ENCODE results near the gene GATAD2A. TPM values are rescaled to one million over a fixed set of nuclear protein-coding genes. Genes with fewer than 3 reads are reported as not detected.

The GATAD2A gene
- total RNA-seq, 1 experiment from 2014 or later = 189 TPM

- no peak overlapping the region for H4K5ac ChIP-seq (ENCODE audit: insufficient read length, low read depth, low read length)
- H3K27me3 Mint-ChIP-seq (ENCODE audit: low read depth) = no peaks in the 10 kb centered on the region
- H2AK5ac ChIP-seq (ENCODE audit: insufficient read length, low read length) = no peak overlapping the region
- no peak overlapping the region for H3K4me2 ChIP-seq (ENCODE audit: insufficient read depth, insufficient read length, low read length)
- H3K79me1 ChIP-seq (ENCODE audit: insufficient read depth, low read depth, low read length, poor library complexity, severe bottlenecking) = peaks cover 9% of the 10 kb centered on the region
- no peaks in the 10 kb centered on the region for H4K20me1 ChIP-seq (ENCODE audit: control insufficient read depth, insufficient read depth, insufficient read length)
- no peaks in the 10 kb centered on the region for H3K23me2 ChIP-seq (ENCODE audit: insufficient read length, low read depth, low read length, poor library complexity, severe bottlenecking)
- no peak overlapping the region for H3T11ph ChIP-seq (ENCODE audit: low read length)
- no peak for TF ChIP-seq CTCF (conservative IDR thresholded peaks at IDR 0.05)
- H3K27ac ChIP-seq (ENCODE audit: insufficient read length, low read depth, low read length) = no peak overlapping the region
- no peak overlapping the region for H3K14ac ChIP-seq (ENCODE audit: insufficient read depth, low read length)
- DNase-seq = no peak
- no peak overlapping the region for H3K23ac ChIP-seq (ENCODE audit: insufficient read length, low read depth, low read length)
- no peak overlapping the region for H3K18ac ChIP-seq (ENCODE audit: insufficient read length, low read depth, low read length)
- H2BK5ac ChIP-seq (ENCODE audit: insufficient read length, low read length) = no peak overlapping the region
- peak overlapping the region in 1 of 3 experiments; percentile 67; a peak in 3 of 7 replicates for H3K27ac Mint-ChIP-seq
- no peak overlapping the region for H2BK120ac ChIP-seq (ENCODE audit: low read depth, low read length, poor library complexity, severe bottlenecking)
- no peak overlapping the region for H3K4me3 Mint-ChIP-seq
- peaks cover 61% of the 10 kb centered on the region; the same call in 1 of the 2 replicates for H3K79me2 ChIP-seq (ENCODE audit: insufficient read depth, low read length)
- H2BK12ac ChIP-seq (ENCODE audit: insufficient read length, low read depth, low read length) = no peak overlapping the region
- H3K36me3 Mint-ChIP-seq (ENCODE audit: insufficient read depth in 1 of 3, low read depth in 3 of 3) = peaks cover 0 to 7% (median 0%) of the 10 kb centered on the region in 3 experiments; a peak in 3 of 7 replicates
- H2BK20ac ChIP-seq (ENCODE audit: low read depth, low read length, poor library complexity, severe bottlenecking) = no peak overlapping the region
- no peak overlapping the region for H2AFZ ChIP-seq (ENCODE audit: low read length)
- no peaks in the 10 kb centered on the region for H3K27me3 ChIP-seq (ENCODE audit: insufficient read depth, low read length)
- no peak overlapping the region for H3K9ac ChIP-seq (ENCODE audit: extremely low read depth, insufficient read length, low read length)
- no peak overlapping the region for H4K8ac ChIP-seq (replicated peaks; ENCODE audit: insufficient read length, low read depth, low read length)
- H4K91ac ChIP-seq (ENCODE audit: insufficient read length, low read depth, low read length) = no peak overlapping the region
- H3K4me1 Mint-ChIP-seq = peaks cover 50% of the 10 kb centered on the region in 2 experiments
- H3K9me3 Mint-ChIP-seq = no peaks in the 10 kb centered on the region
- H3K56ac ChIP-seq (ENCODE audit: insufficient read length, low read depth, low read length) = no peak overlapping the region
- H3K4ac ChIP-seq (ENCODE audit: low read depth, low read length) = no peak overlapping the region
- WGBS (ENCODE audit: extremely low coverage, insufficient read length, low lambda C conversion rate) = 100% methylated on average over 3 of the region's 9 CpGs
- no peaks in the 10 kb centered on the region for H3K9me3 ChIP-seq (ENCODE audit: control insufficient read depth, low read depth, low read length)
- no peak overlapping the region for H2BK15ac ChIP-seq (ENCODE audit: low read depth, low read length)
- peaks cover 14% of the 10 kb centered on the region; the same call in 1 of the 2 replicates for H3K4me1 ChIP-seq (ENCODE audit: insufficient read depth, low read length)
Observed at GRCh38 chr19:19445911-19446361, 40.5 kb downstream of the GATAD2A start.
